HG02973 (cell line): Measurements from ENCODE around the gene SLC25A42.

Source experiments
- ATAC-seq: cut with Tn5 transposase; IDR thresholded peaks from one replicate; pipeline ENCODE4 v1.9.1; 2021; ENCODE audit warnings: moderate library complexity; ENCODE audit not compliant: unreplicated experiment

Gene SLC25A42

DNA sequence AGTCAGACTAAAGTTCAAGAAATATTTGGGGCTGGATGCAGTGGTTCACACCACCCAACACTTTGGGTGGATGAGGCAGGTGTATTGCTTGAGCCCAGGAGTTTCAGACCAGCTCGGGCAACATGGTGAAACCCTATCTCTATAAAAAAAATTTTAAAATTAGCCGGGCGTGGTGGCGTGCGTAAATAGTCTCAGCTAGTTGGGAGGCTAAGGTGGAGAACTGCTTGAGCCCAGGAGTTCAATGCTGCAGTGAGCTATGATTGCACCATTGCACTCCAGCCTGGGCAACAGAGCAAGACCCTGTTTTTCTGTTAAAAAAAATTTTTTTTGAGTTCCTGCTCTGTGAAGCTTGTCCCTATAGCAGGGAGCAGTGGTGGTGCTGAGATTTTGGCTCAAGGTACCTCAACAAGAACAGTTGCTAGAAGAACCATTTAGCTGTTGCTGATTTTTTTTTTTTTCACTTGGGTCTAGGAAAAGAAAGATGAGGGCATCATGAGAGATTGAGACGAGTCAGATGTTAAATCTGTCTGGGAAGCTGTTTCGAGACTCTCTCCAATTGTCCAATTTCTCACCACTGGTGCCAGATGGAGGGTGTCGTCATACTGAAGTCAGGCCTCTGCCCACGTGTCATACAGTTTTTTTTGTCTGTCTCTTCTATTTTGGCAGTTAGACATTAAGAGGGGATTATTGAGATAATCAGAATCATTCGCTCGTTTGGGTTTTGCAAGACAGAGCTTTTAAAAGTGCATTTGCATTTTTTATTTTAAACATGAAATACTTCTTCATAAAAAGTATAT lies 3.7 kb downstream of the SLC25A42 start:
- ATAC-seq: no peak

GRCh38 chr19:19068659-19069654 lies 5.2 kb downstream of the SLC25A42 start:
- ATAC-seq: no peak

- no peak for ATAC-seq
Observed at GRCh38 chr19:19071897-19072296, 8.1 kb downstream of the SLC25A42 start.

GRCh38 chr19:19074196-19074882 lies 10.5 kb downstream of the SLC25A42 start:
- ATAC-seq: no peak

DNA sequence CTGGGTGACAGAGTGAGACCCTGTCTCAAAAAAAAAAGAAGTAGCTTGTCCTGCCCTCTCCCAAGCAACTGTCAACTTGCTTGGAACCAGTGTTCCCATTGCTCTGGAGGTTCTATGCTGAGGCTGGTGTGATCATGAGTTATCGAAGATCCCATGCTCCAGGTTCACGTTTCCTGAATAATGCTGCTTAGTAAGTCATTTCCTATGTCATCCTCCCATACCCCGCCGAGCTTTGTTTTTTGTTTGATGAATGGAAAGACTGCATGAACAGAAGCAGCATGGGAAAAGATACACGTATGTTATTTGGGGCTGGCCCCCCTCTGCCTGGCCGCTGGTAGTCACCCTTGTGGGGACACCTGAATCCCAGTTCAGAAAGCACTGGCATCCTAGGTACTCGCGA lies 11.3 kb downstream of the SLC25A42 start:
- no peak for ATAC-seq

- no peak for ATAC-seq
Observed at GRCh38 chr19:19076476-19076875, 12.7 kb downstream of the SLC25A42 start.

DNA sequence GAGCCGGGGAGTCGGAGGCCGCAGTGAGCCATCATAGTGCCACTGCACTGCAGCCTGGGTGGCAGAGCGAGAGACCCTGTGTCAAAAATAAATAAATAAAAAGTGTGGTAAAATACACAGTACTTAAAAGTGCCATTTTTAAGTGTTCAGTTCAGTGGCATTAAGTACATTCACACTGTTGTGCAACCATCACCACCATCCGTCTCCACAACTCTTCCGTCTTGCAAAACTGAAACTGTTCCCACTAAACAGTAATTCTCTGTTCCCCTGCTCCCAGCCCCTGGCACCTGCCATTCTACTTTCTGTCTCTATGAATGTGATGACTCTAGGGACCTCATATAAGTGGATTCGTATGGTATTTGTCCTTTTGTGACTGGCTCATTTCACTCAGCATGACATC lies 13.3 kb downstream of the SLC25A42 start:
- no peak for ATAC-seq

GRCh38 chr19:19078801-19079200 lies 15.0 kb downstream of the SLC25A42 start:
- no peak for ATAC-seq

GRCh38 chr19:19079571-19079970 lies 15.8 kb downstream of the SLC25A42 start:
- no peak for ATAC-seq

DNA sequence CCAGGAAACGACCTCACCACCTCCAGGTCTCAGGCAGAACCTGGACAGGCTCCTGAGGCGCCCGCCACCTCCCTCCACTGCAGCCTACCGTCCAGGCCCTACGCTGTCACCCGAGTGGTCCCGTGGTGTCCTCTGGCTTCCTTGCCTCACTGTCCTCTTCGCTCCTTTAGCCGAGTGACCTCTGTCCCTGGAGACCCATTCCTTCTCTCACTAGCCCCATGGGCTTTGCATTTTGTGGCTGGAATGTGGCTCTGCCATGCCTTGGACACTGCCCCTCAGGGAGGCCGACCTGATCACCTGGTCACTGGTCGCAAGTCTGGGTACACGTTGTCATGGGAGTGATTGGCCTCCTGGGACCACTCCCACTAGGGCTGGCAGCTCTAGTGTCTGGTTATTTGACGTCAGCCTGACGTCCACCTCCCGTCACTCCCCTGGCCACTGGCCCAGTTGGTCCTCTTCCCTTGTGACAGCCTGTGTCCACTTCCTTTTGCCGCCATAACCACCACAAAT lies 17.9 kb downstream of the SLC25A42 start:
- ATAC-seq: no peak

- no peak for ATAC-seq
Observed at GRCh38 chr19:19083413-19084178, 19.8 kb downstream of the SLC25A42 start.

DNA sequence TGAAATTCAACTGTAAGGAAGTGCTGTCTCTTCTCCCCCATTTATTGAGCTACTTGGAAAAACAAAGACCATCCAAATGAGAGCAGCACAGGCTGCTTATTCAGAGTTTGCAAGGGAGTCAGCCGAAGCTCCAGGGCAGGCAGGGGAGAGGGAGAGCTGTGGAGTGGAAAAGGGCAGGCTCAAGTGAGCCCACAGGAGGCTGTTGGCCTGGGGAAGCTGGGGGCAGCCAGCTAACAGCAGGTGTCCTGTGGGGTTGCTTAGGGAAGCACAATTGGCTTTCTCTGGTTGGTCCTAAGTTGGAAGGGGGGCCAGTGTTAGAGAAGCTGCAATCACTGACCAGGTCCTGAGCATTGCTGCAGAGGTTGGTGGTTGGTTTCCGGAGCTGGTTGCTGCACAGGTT lies 23.9 kb downstream of the SLC25A42 start:
- ATAC-seq: no peak

- ATAC-seq: no peak
Observed at GRCh38 chr19:19094513-19094912, 30.7 kb downstream of the SLC25A42 start.

- no peak for ATAC-seq
Observed at GRCh38 chr19:19095691-19096090, 31.9 kb downstream of the SLC25A42 start.

GRCh38 chr19:19096641-19097627 lies 33.1 kb downstream of the SLC25A42 start:
- ATAC-seq: no peak

DNA sequence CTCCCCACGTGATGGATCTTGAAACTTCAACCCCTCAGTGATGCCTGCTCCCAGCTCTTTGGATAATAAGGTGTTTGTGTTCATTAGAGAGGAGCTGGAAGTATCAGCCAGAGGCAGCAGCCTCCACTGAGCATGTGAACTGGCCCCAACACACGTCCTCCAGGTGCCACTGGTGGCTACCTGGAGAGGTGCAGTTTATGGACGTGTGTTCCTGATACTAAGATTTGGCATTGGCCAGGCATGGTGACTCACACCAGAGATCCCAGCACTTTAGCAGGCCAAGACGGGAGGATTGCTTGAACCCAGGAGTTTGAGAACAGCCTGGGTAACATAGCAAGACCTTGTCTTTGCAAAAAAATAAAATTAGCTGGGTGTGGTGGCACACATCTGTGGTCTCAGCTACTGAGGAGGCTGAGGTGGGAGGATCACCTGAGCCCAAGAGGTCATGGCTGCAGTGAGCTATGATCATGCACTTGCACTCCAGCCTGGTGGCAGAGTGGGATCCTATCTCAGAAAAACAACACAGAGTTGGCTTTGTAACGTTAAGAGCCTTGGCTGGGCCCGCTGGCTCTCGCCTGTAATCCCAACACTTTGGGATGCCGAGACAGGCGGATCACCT lies 34.4 kb downstream of the SLC25A42 start:
- ATAC-seq: no peak

DNA sequence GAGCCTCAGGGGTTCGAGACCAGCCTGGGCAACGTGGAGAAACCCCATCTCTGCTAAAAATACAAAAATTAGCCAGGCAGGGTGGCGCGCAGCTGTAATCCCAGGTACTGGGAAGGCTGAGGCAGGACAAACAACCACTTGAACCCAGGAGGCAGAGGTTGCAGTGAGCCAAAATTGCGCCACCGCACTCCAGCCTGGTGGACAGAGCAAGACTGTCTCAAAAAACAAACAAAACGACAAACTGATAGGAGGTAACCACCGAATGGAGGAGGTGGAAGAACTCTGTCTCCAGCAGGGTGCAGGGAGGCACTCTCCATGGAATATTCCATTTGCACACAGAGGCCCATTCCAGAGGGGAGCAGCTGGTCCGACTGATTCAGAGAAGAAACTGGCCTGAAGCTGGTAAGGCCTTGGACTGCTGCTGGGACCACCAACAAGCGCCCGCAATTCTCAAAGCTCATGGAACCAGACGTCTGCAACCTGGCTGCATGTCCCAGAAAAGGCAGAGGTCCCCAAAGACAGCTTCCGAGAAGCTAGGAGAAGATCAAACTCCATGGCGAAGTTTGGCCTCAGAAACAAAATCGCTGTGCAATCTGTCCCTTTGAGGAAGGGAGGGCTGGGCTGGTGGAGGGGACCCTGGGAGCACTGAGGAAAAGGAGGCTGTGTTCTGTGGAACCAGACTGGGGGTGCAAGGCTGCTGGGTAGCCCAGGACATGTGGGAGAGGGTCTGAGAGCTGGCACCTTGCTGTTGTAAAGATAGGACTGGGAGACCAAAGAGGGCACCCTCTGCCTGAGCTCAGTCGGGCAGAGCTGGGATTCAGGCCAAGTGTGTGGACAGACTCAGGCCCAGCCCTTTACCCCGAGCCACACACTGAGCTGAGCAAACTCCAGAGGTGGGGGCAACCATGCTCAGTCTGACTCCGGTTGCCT lies 35.2 kb downstream of the SLC25A42 start:
- no peak for ATAC-seq

DNA sequence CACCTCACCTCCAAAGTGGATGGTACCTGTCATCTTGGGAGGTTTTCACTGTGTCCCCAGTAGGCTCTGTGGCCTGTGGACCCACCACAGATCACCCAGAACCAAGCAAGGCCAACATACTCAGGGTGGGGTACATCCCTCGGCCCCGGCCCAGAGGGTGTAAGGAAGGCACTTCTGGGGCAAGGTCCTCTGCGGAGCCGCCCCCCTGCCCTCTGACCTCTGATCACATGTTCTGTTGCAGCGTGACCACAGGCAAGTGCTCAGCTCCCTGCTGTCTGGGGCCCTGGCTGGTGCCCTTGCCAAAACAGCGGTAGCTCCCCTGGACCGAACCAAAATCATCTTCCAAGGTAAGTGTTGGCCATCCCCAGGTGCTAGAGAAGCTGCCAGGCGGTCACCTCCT lies 37.7 kb downstream of the SLC25A42 start:
- no peak for ATAC-seq
